OCI-LY7 (cell line): Measurements from ENCODE around the gene PCDHGA1. TPM values are rescaled to one million over a fixed set of nuclear protein-coding genes. Genes with fewer than 3 reads are reported as not detected.
"Not testable (repeated sequence)": the region's sequence is repeated elsewhere in the genome, so short reads cannot be mapped to it uniquely, and the experiment has no call there.

Experiments
- BruUV-seq: library from RNA; stranded (reverse); fragments of 400-500 nt; replicated peaks from 2 replicates; lab custom pipeline; 2021; lab: Mats Ljungman, UMichigan
- CTCF ChIA-PET: fragments of 300-600 bp; sonication (Branson Sonifier 250); formaldehyde crosslinking; loops from one replicate; lab custom pipeline; 2022; ENCODE audit warnings: antibody characterized with exemption; ENCODE audit not compliant: unreplicated experiment; lab: Charles Lee
- POLR2A ChIA-PET: fragments of 300-600 bp; sonication (Branson Sonifier 250); formaldehyde crosslinking; loops from one replicate; lab custom pipeline; 2022; ENCODE audit warnings: antibody characterized with exemption; lab: Charles Lee
- DNase-seq: peaks from one replicate; pipeline ENCODE4 v3.0.0-alpha.2; 2015; ENCODE audit warnings: low spot score
- H2AFZ ChIP-seq: fragments of 200-600 bp; sonication (generic), shearing (Covaris generic); 2 replicates; pipeline ENCODE4 v1.6.1; 2014; ENCODE audit warnings: mild to moderate bottlenecking, antibody characterized with exemption, low read length, moderate library complexity
- H3K27ac ChIP-seq: fragments of 200-600 bp; sonication (generic); 2 replicates; pipeline ENCODE4 v1.5.1; 2014; ENCODE audit warnings: mixed run types, low read depth, mild to moderate bottlenecking, moderate library complexity, low read length, inconsistent platforms; ENCODE audit not compliant: poor library complexity, severe bottlenecking
- H3K36me3 ChIP-seq: fragments of 200-600 bp; sonication (generic); 2 replicates; pipeline ENCODE4 v1.6.1; 2014; ENCODE audit warnings: mild to moderate bottlenecking, antibody characterized with exemption, low read length, moderate library complexity, mixed read lengths; ENCODE audit not compliant: insufficient read depth
- H3K4me1 ChIP-seq: fragments of 200-600 bp; sonication (generic); 2 replicates; pipeline ENCODE4 v1.5.1; 2014; ENCODE audit warnings: mild to moderate bottlenecking, low read length; ENCODE audit not compliant: insufficient read depth, poor library complexity, severe bottlenecking
- H3K4me2 ChIP-seq: fragments of 200-600 bp; sonication (generic); 2 replicates; pipeline ENCODE4 v1.6.1; 2014; ENCODE audit warnings: mild to moderate bottlenecking, low read length
- H3K4me3 ChIP-seq: fragments of 200-600 bp; sonication (generic); 2 replicates; pipeline ENCODE4 v1.5.1; 2014; ENCODE audit warnings: mild to moderate bottlenecking, low read depth, low read length; ENCODE audit not compliant: poor library complexity, severe bottlenecking
- H3K79me2 ChIP-seq: fragments of 200-600 bp; sonication (generic); 2 replicates; pipeline ENCODE4 v1.6.1; 2016; ENCODE audit warnings: low read depth, mild to moderate bottlenecking, low read length, moderate library complexity, mixed read lengths; ENCODE audit not compliant: insufficient read depth
- H3K9me2 ChIP-seq: fragments of 200-600 bp; sonication (generic); 2 replicates; pipeline ENCODE4 v1.6.1; 2016; ENCODE audit warnings: mild to moderate bottlenecking, low read length, mixed read lengths; ENCODE audit not compliant: insufficient read depth
- H3K9me3 ChIP-seq: fragments of 200-600 bp; sonication (generic); 2 replicates; pipeline ENCODE4 v1.6.1; 2014; ENCODE audit warnings: mild to moderate bottlenecking, mixed run types, low read length, mixed read lengths
- H4K20me1 ChIP-seq: fragments of 200-600 bp; sonication (generic); 2 replicates; pipeline ENCODE4 v1.6.1; 2014; ENCODE audit warnings: mild to moderate bottlenecking, antibody characterized with exemption, low read length, moderate library complexity, mixed read lengths; ENCODE audit not compliant: insufficient read depth
- EZH2phosphoT487 ChIP-seq: fragments of 200-600 bp; sonication (generic); IDR thresholded peaks from 2 replicates; pipeline ENCODE4 v1.6.1; 2018; ENCODE audit warnings: low read depth, borderline replicate concordance, mild to moderate bottlenecking, mixed run types, antibody characterized with exemption, low read length, moderate library complexity, mixed read lengths
- intact Hi-C: fragments of 100-400 bp; cut with micrococcal nuclease; formaldehyde crosslinking; loops from one replicate; pipeline ENCODE4 v1.10.0; 2022; ENCODE audit not compliant: unreplicated experiment
- total RNA-seq, 2 experiments: library from RNA; depleted of rRNA in 1 of 2; stranded (reverse); fragments of >200 nt in 1 of 2; shearing (Covaris generic) in 1 of 2; gene quantifications; 2 replicates each; pipeline ENCODE4 v1.2.3, GENCODE V29; 2014 to 2022
- TF ChIP-seq, protein P1 (sequence below): fragments of 200-600 bp; sonication (generic); conservative IDR thresholded peaks from 2 replicates; pipeline ENCODE4 v1.5.1; 2014; ENCODE audit warnings: mild to moderate bottlenecking, antibody characterized with exemption, low read length, moderate library complexity, mixed read lengths

The PCDHGA1 gene
- total RNA-seq, 2 experiments from 2014 or later = 1.3 to 1.9 TPM

DNA sequence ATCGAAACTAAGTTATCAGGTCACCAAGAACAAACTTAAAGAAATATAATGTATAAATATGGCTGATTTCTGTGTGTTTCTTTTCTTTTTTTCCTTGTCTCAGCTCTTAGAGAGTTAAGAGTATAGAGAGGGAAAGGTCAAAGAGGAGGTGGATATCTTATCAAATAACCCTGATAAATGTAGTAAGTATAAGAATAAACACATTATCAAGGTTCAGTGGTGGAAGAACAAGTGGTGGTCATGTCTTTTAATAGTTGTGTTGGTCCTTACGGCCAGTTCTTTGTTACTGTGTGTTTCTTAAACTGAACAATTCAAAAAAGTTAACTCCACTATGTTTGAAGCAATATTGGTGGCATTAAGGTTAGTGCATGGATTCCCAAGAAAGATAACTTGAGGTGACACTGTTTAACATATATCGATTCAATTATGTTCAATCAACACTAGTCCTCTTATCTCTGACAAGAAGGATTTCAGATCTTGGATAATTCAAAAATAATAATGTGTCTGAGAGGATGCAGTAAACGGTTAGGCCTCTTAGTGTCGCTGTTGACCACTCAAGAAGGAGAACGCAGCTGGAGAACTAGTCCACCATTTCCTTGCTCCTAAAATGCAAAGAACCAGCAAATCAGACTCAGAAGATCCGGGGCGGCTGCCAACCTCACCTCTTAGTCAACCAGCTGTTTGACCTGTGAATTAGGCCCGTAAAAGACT is 13.1 kb downstream of the PCDHGA1 start, which contains the start of gene PCDHGA3:
TSS of gene PCDHGA3 (plus strand) at position 588 of the 711 bp plus-strand sequence. CDS start 205 bp downstream, outside the sequence.
- intact Hi-C loops = no loop called here
- H3K36me3 ChIP-seq = no peaks in the 10 kb centered on the region
- DNase-seq = peak; percentile 17
- no peaks in the 10 kb centered on the region for H4K20me1 ChIP-seq
- H2AFZ ChIP-seq = no peak within 1 kb of the TSS
- H3K4me1 ChIP-seq = no peaks in the 10 kb centered on the region
- H3K9me3 ChIP-seq = no peaks in the 10 kb centered on the region
- BruUV-seq = no TSS peak
- H3K27ac ChIP-seq = no peak within 1 kb of the TSS
- H3K9me2 ChIP-seq = no peaks in the 10 kb centered on the region
- no peak within 1 kb of the TSS for H3K4me2 ChIP-seq
- TF ChIP-seq, protein P1, sequence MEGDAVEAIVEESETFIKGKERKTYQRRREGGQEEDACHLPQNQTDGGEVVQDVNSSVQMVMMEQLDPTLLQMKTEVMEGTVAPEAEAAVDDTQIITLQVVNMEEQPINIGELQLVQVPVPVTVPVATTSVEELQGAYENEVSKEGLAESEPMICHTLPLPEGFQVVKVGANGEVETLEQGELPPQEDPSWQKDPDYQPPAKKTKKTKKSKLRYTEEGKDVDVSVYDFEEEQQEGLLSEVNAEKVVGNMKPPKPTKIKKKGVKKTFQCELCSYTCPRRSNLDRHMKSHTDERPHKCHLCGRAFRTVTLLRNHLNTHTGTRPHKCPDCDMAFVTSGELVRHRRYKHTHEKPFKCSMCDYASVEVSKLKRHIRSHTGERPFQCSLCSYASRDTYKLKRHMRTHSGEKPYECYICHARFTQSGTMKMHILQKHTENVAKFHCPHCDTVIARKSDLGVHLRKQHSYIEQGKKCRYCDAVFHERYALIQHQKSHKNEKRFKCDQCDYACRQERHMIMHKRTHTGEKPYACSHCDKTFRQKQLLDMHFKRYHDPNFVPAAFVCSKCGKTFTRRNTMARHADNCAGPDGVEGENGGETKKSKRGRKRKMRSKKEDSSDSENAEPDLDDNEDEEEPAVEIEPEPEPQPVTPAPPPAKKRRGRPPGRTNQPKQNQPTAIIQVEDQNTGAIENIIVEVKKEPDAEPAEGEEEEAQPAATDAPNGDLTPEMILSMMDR = peak; percentile 62
- TF ChIP-seq EZH2phosphoT487 = no peak
- ChIA-PET POLR2A (interaction anchor here (0.7 to 1.4 kb wide), 2 partner anchors 32 to 37 kb away, joined by 3 read pairs; no protein-coding TSS in a partner anchor), CTCF (interaction anchor here (1.3 kb wide), 1 partner anchor 23 kb away, joined by 3 read pairs; the partner anchor contains the start of gene TAF7)
- no peak within 1 kb of the TSS for H3K4me3 ChIP-seq
- no peaks in the 10 kb centered on the region for H3K79me2 ChIP-seq

DNA sequence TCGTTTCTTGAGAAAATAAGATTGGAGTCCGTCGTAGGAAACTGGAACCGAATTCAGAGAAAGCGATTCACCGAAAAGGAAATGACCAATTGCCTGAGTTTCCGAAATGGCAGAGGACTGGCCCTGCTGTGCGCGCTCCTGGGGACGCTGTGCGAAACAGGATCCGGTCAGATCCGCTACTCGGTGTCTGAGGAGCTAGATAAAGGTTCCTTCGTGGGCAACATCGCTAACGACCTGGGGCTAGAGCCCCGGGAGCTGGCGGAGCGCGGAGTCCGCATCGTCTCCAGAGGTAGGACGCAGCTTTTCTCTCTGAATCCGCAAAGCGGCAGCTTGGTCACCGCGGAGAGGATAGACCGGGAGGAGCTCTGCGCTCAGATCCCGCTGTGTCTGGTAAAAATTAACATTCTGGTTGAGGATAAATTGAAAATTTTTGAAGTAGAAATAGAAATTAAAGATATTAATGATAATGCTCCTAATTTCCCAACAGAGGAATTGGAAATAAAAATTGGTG is 13.7 kb downstream of the PCDHGA1 start:
- H3K9me2 ChIP-seq = no peaks in the 10 kb centered on the region
- no peak for DNase-seq
- no peak overlapping the region for H3K4me3 ChIP-seq
- ChIA-PET POLR2A (no interaction called here), CTCF (no interaction called here)
- no peak overlapping the region for H3K27ac ChIP-seq
- H2AFZ ChIP-seq = no peak overlapping the region
- no peaks in the 10 kb centered on the region for H4K20me1 ChIP-seq
- BruUV-seq = no TSS peak
- no peaks in the 10 kb centered on the region for H3K4me1 ChIP-seq
- no peaks in the 10 kb centered on the region for H3K79me2 ChIP-seq
- H3K36me3 ChIP-seq = no peaks in the 10 kb centered on the region
- TF ChIP-seq, protein P1 = no peak; the same call in 1 of the 2 replicates
- TF ChIP-seq EZH2phosphoT487 = no peak
- intact Hi-C loops = no loop called here
- no peaks in the 10 kb centered on the region for H3K9me3 ChIP-seq
- H3K4me2 ChIP-seq = no peak overlapping the region

DNA sequence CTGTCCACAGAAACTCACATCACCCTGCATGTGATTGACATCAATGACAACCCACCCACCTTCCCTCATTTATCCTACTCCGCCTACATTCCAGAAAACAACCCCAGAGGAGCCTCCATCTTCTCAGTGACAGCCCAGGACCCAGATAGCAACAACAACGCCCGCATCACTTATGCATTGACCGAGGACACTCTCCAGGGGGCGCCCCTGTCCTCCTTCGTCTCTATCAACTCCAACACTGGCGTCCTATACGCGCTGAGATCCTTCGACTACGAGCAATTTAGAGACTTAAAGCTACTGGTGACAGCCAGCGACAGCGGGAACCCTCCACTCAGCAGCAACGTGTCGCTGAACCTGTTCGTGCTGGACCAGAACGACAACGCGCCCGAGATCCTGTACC is 15.0 kb downstream of the PCDHGA1 start:
- Histone ChIP-seq H3K79me2 (no peaks in the 10 kb centered on the region), H3K9me2 (no peaks in the 10 kb centered on the region), H3K9me3 (no peaks in the 10 kb centered on the region), H3K27ac (no peak overlapping the region), H3K36me3 (no peaks in the 10 kb centered on the region), H2AFZ (no peak overlapping the region), H3K4me1 (no peaks in the 10 kb centered on the region), H3K4me2 (no peak overlapping the region), H3K4me3 (no peak overlapping the region), H4K20me1 (no peaks in the 10 kb centered on the region)
- CTCF ChIA-PET = no interaction called here
- TF ChIP-seq, protein P1 = peak; percentile 53
- TF ChIP-seq EZH2phosphoT487 = no peak
- no peak for DNase-seq
- no TSS peak for BruUV-seq
- POLR2A ChIA-PET = no interaction called here
- intact Hi-C loops = no loop called here

DNA sequence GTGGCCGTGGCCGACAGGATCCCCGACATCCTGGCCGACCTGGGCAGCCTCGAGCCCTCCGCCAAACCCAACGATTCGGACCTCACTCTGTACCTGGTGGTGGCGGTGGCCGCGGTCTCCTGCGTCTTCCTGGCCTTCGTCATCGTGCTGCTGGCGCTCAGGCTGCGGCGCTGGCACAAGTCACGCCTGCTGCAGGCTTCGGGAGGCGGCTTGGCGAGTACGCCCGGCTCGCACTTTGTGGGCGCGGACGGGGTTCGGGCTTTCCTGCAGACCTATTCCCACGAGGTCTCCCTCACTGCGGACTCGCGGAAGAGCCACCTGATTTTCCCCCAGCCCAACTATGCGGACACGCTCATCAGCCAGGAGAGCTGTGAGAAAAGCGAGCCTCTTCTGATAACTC is 15.7 kb downstream of the PCDHGA1 start:
- H2AFZ ChIP-seq, H3K4me1 ChIP-seq, H3K27ac ChIP-seq, CTCF ChIA-PET, H3K4me3 ChIP-seq, intact Hi-C loops, BruUV-seq, DNase-seq, H3K4me2 ChIP-seq, H3K9me3 ChIP-seq, H3K9me2 ChIP-seq, H4K20me1 ChIP-seq, H3K79me2 ChIP-seq, H3K36me3 ChIP-seq: not testable (repeated sequence)
- POLR2A ChIA-PET = interaction anchor here (2.0 kb wide), 1 partner anchor 26 kb away, joined by 8 read pairs; no protein-coding TSS in a partner anchor
